ENCODE results near the gene BMP2K. TPM values are rescaled to one million over a fixed set of nuclear protein-coding genes. Genes with fewer than 3 reads are reported as not detected.
A peak's percentile ranks its signal among the peaks of the same experiment; 100 is the strongest.

The BMP2K gene
- total RNA-seq, 2 donors from 2014 or later, result 16.9 to 25.0 TPM

DNA sequence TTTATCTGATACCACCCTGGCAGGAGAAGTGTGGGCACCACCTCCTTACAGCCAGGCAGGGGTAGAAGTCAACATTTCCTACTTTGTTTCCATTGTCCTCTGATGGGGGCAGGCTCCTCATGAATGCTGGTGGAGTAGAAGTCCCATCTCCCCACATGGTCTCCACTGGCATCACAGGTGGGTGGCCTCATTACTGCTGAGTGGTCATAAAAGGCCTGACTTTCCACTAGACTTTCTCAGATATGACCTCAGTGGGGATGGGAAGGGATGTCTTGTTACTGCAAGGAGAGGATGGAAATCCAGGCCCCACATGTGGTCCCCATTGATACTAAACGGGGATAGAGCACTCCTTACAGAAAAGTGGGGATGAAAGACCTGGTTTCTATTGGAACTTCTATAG, 18.6 kb upstream of the BMP2K start:
- Mint-ChIP-seq H3K9me3 (no peaks in the 10 kb centered on the region), H3K27ac (no peak overlapping the region), H3K36me3 (no peaks in the 10 kb centered on the region)
- ATAC-seq (no peak), DNase-seq (ENCODE audit: low spot score in 2 of 2) (no peak)

DNA sequence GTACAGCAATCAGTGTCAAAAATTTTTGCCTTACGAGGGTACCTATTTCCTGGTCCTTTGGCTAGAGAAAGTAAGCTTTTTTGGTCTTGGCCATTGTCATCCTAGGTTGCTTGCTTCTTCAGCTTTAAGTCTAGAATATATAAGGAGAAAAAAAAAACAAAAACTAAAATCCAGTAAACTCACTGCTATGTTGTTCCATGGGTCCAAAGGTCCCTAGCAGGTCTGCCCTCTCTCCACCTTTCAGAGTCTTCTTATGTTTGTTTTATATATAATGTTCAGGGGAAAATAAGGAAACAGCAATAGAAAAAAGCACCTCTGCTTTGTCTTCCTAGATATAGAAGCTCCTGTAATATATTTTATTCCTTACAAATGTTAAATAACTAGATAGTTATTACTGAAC, 18.1 kb upstream of the BMP2K start:
- no peak for DNase-seq (ENCODE audit: low spot score in 2 of 2)
- Mint-ChIP-seq H3K27ac (no peak overlapping the region), H3K9me3 (no peaks in the 10 kb centered on the region), H3K36me3 (no peaks in the 10 kb centered on the region)
- no peak for ATAC-seq

DNA sequence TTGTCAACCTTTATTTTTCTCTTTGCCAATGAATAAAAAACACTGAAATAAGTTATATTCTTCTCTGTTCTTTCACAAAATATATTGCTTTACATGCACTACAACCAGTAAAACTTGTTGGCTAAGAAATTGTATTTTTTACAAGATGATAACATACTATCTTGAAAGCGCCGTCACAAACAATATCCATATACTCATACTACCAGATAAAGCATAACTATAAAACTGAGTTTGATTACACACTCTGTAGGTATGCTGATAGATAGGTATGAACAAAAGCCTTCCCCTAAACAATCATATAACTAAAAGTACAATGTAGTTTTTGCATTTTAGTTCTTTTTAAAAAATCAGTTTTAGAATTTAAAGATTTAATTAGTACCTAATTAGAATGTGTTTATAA, 13.6 kb upstream of the BMP2K start:
- ATAC-seq (no peak), DNase-seq (ENCODE audit: low spot score in 2 of 2) (no peak)
- Mint-ChIP-seq H3K27ac (no peak overlapping the region), H3K36me3 (no peaks in the 10 kb centered on the region), H3K9me3 (no peaks in the 10 kb centered on the region)

DNA sequence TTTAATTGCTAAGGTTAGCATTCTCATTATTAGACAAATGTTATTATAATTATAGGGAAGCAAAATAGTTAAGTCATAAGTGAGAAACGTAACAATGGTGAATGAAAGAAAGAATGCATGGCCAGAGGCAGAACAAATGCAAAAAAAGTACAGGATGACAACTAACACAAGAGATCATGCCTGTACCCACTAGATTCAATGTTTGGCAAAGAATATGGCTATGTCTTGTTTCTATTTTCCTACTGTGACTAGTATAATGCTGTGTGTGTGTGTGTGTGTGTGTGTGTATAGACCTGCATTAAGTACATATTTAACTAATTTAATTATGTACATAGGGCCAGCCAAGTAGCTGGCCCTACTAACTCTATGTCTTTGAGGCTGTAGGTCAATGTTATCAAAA, 12.9 kb upstream of the BMP2K start:
- no peak for ATAC-seq
- no peaks in the 10 kb centered on the region for H3K36me3 Mint-ChIP-seq
- H3K27ac Mint-ChIP-seq, result no peak overlapping the region
- no peak for DNase-seq (ENCODE audit: low spot score in 2 of 2)
- no peaks in the 10 kb centered on the region for H3K9me3 Mint-ChIP-seq

DNA sequence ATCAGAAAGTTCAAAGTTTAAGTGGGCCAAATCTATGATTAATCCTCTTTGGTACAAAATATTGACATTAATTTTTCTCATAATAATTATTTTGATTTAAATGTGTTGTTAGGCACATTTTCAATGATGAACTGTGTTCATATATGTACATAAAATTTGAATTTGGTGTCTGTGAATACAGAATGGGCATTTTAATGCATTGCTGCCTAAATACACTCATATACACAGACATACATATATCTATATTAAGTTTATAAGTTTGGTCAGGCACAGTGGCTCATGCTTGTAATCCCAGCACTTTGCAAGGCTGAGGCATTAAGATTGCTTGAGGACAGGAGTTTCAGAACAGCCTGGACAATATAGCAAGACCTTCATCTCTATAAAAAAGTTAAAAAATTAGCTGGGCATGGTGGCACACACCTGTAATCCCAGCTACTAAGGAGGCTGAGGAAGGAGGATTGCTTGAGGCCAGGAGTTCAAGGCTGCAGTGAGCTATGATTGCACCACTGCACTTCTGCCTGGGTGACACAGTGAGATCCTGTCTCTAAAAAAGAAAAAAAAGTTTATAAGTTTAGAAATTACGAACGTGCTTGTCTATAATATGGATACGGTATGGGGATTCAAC, 12.3 kb upstream of the BMP2K start:
- no peaks in the 10 kb centered on the region for H3K36me3 Mint-ChIP-seq
- DNase-seq (ENCODE audit: low spot score in 2 of 2) (no peak), ATAC-seq (no peak)
- no peak overlapping the region for H3K27ac Mint-ChIP-seq
- no peaks in the 10 kb centered on the region for H3K9me3 Mint-ChIP-seq

DNA sequence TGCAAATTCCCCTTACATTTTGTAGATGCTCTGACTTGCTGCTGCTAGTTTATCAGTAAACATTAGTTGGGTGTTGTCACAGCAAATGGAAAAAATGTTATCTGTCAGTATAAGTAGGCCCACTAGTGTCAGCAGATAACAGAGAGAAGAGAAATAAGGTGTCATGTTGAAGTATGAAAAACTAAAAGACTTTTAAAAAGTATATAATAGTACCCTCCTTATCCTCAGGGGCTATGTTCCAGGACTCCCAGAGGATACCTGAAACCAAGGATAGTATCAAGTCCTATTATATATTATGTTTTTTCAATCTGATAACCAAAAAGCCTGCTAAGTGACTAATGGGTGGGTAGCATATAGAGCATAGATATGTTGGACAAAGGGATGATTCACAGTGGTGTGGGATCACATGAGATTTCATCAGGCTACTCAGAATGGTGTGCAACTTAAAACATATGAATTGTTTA, 11.6 kb upstream of the BMP2K start:
- no peaks in the 10 kb centered on the region for H3K9me3 Mint-ChIP-seq
- H3K27ac Mint-ChIP-seq, result no peak overlapping the region
- ATAC-seq (no peak), DNase-seq (ENCODE audit: low spot score in 2 of 2) (no peak)
- H3K36me3 Mint-ChIP-seq, result no peaks in the 10 kb centered on the region

DNA sequence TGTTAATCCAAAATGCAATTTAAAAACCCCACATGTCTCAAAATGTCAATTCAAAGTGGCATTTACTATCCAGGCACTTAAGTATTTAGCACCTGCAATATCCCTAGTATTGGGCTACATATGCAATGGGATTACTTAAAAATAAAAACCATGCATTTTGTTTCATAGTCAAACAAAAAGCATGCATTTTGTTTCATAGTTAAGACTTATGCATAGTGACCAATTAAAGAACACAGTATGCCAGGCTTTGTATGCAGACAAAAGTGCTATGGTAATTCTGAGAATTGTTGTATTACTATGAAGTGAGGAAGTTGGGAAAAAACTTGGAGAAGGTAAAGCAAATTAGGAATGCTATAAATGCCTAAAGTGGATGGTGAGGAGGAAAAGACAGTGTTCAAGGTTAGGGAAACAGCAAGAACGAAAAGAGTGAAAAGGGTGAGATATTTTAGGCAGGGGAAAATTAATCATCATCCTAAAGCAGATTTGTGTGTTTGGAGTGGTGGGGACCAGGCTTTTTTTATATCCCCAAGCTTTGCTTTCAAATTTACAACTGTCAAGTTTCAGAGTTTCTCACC, 10.6 kb upstream of the BMP2K start:
- Mint-ChIP-seq H3K9me3 (no peaks in the 10 kb centered on the region), H3K36me3 (no peaks in the 10 kb centered on the region), H3K27ac (no peak overlapping the region)
- ATAC-seq (no peak), DNase-seq (ENCODE audit: low spot score in 2 of 2) (no peak)

DNA sequence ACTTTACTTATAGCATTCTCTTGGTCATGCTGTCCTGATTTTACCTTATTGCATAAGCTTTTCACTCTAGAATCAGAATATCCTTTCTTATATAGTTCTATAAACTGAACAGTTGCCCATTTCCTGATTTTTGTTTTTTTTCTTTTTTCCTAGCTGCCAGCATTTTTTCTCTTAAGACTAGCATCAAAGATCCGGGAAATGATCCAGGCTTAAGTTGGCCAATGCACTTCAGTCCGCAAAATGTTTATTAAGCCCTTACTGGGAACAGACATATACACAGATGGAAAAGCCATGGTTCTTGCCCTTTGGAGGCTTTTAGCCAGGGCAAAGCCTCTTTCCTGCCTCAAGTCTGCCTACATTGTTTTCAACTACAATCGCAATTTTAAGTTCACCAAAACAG, 10.1 kb upstream of the BMP2K start:
- Mint-ChIP-seq H3K36me3 (no peaks in the 10 kb centered on the region), H3K9me3 (no peaks in the 10 kb centered on the region), H3K27ac (no peak overlapping the region)
- ATAC-seq, result no peak
- DNase-seq (ENCODE audit: low spot score in 2 of 2), result no peak

DNA sequence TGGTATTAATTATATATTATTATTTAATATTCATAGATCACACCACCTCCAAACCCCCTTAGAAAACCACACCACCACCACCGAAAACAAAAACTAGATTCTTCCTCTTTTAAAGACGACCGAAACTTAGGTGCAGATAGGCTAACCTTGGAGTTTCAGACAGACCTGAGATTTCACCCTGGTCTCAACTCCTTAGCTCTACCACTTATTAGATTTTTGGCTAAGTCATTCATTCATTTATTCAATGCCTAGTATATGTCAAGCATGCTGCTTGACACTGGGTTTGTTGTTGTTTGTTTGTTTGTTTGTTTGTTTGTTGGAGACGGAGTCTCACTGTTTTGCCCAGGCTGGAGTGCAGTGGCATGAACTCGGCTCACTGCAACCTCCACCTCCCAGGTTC, 9.5 kb upstream of the BMP2K start:
- no peaks in the 10 kb centered on the region for H3K36me3 Mint-ChIP-seq
- ATAC-seq, result no peak
- DNase-seq (ENCODE audit: low spot score in 2 of 2), result no peak
- H3K9me3 Mint-ChIP-seq, result no peaks in the 10 kb centered on the region
- H3K27ac Mint-ChIP-seq, result no peak overlapping the region

DNA sequence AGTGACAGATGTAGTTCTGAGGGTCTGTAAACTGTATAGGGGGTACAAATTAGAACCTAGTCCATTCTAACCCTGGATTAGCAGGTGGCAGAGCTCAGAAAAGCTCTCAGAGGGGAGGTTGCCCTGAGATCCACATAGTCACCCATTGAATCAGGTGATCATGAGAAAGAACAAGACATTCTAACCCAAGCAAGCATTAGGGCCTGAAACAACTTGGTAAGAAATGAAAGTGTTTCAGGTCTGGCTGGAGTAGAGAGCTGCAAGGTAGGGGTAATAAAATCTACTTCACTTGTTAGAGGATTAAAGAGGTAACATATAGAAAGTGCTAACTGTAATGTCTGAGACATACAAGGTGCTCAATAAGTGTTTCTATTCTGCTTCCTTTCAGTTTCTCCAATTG, 8.8 kb upstream of the BMP2K start:
- H3K9me3 Mint-ChIP-seq, result no peaks in the 10 kb centered on the region
- H3K36me3 Mint-ChIP-seq, result no peaks in the 10 kb centered on the region
- DNase-seq (ENCODE audit: low spot score in 2 of 2) (no peak), ATAC-seq (peak in 1 of 2 donors; percentile 23)
- no peak overlapping the region for H3K27ac Mint-ChIP-seq

DNA sequence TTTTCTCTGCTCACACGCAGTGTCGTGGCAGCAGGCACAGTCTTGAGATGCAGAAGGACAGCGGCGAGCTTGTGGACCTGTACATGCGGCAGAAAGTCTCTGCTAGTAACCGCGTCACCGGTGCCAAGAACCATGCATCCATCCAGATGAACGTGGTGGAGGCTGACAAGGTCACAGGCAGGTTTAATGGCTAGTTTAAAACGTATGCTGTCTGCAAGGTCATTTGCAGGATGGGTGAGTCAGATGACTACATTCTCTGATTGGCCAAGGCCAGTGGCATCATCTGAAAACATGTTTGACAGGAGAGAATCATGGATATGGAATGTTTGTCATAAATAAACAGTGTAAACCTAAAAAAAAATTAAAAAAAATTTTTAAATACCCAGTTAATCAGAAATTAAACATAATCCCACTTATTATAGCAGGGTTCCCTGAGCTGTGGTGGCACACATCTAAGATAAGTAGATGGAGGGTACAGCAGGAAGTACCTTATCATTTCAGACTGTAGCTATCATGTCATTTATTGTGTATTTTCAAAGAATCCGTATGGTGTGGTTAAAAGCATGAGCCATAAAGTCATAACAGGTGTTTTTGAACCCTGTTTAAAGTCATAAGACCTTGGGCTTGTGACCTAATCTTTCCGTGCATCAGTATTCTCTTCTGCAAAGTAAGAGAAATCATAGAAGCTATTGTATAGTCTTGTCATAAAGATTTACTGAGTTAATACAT, 7.5 kb upstream of the BMP2K start:
- Mint-ChIP-seq H3K27ac (peak overlapping the region in 1 of 2 donors; percentile 92), H3K36me3 (no peaks in the 10 kb centered on the region), H3K9me3 (no peaks in the 10 kb centered on the region)
- ATAC-seq (peak; percentile 69 to 90), DNase-seq (ENCODE audit: low spot score in 2 of 2) (no peak)

DNA sequence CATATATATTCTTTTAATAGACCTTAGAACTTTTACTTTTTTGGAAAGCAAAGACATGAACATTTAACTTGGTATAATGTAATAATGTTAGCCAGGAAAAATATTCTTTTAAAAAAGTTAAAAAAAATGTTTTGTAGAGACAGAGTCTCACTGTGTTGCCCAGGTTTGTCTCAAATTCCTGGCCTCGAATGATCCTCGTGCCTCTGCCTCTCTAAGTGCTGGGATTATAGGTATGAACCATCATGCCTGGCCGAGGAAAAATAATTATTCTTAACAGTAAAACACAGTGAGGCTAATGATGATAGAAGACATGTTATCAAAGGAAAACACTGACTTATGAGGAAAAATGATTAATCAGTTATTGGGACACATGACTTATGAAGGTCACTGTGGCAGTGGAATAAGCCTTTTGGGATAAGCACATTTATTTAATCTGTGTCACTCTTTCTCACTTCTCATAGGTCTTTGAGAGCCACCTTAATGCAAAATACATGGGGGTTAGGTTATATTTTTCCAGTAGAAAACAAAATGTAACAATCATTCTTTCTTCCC, 6.0 kb upstream of the BMP2K start:
- H3K27ac Mint-ChIP-seq, result no peak overlapping the region
- ATAC-seq, result no peak

DNA sequence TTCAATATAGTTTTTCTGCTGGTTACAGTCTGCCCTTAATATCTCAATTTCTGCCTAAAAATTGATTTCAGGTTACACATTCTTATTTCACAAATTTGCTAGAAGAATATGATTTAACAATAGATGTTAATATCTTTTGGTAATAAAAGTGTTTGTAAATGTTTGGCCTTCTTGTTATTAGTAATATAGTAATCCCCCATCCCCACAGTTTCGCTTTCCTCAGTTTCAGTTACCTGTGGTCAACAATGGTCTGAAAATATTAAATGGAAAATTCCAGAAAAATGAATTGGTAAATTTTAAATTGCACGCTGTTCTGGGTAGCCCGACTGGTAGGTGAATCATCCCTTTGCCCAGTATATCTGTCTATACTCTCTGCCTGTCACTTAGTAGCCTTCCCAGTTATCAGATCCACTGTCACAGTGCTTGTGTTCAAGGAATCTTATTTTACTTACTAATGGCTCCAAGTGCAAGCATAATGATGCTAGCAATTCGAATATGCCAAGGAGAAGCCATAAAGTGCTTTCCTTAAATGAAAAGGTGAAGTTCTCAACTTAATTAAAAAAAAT, 3.5 kb upstream of the BMP2K start:
- H3K36me3 Mint-ChIP-seq, result peaks cover 0 to 16% of the 10 kb centered on the region in 2 donors

More for the DNA sequence above, 6.0 kb upstream of the BMP2K start:
- no peak for DNase-seq (ENCODE audit: low spot score in 2 of 2)
- no peaks in the 10 kb centered on the region for H3K9me3 Mint-ChIP-seq
- peaks cover 0 to under 1% of the 10 kb centered on the region in 2 donors for H3K36me3 Mint-ChIP-seq

DNA sequence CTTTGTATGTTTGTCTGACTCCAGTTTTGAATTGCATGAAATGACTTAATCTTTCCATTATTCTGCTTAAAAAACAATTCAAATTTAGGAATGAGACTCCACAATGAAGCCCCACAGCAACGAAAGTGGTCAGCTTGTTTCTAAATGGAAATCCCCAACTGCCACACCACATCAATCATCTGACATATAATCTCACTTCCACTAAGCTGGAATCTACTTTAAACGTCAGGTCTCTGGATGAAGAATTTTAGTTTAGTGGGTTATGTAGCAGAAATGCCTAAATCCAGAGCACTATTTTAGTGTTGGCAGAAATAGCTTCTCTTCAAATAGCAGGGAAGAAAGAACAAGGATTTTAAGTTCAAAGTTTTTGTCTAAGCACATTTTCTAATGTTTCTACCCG, 1.7 kb upstream of the BMP2K start:
- DNase-seq (ENCODE audit: low spot score in 2 of 2) (no peak), ATAC-seq (peak in 1 of 2 donors; percentile 4)
- Mint-ChIP-seq H3K9me3 (no peaks in the 10 kb centered on the region), H3K27ac (peak overlapping the region in 1 of 2 donors; percentile 95), H3K36me3 (peaks cover 0 to 16% of the 10 kb centered on the region in 2 donors)

More for the DNA sequence above, 3.5 kb upstream of the BMP2K start:
- ATAC-seq, result no peak
- DNase-seq (ENCODE audit: low spot score in 2 of 2), result no peak
- no peak overlapping the region for H3K27ac Mint-ChIP-seq
- H3K9me3 Mint-ChIP-seq, result no peaks in the 10 kb centered on the region

DNA sequence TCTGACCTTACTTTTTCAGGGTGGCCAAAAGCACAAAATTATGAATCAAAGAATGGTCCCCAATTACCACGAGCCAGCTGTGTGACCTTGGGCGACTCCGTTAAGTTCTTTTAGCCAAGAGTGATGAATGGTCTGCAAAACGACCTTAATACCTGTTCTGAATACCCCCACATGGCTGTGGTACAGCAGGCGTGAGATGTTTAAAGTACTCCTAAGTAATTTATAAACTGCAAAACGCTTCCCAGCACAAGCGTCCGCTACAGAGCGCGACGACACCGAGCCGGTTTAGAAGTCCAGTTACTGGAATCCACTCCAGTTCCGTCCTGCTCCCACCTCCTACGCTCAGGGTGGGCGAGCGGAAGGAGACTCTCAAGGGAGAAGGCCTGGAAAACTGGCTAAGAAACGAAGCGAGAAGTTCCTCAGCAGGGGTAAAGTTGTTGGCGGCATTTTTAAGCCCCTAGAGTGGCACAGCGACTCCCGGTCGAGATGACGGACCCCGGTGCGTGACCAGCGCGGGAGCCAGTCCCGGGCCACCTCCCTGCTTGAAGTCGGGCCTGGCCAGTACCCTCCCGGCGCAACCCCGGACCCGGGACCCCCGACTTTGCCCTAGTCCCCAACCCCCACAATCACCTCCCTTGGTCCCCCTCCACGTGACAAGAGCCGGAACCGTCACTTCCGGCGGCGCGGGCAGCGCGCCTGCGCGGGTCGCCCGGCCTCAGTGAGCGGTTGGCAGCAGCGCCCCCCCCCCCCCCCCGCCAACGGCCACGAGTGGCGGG, 659 bp upstream of the BMP2K start:
- H3K27ac Mint-ChIP-seq, result peak overlapping the region; percentile 95 to 97
- H3K36me3 Mint-ChIP-seq, result peaks cover 0 to 16% of the 10 kb centered on the region in 2 donors
- H3K9me3 Mint-ChIP-seq, result no peaks in the 10 kb centered on the region
- DNase-seq (ENCODE audit: low spot score in 2 of 2) (peak in 1 of 2 donors; percentile 84), ATAC-seq (peak; percentile 72 to 73)

DNA sequence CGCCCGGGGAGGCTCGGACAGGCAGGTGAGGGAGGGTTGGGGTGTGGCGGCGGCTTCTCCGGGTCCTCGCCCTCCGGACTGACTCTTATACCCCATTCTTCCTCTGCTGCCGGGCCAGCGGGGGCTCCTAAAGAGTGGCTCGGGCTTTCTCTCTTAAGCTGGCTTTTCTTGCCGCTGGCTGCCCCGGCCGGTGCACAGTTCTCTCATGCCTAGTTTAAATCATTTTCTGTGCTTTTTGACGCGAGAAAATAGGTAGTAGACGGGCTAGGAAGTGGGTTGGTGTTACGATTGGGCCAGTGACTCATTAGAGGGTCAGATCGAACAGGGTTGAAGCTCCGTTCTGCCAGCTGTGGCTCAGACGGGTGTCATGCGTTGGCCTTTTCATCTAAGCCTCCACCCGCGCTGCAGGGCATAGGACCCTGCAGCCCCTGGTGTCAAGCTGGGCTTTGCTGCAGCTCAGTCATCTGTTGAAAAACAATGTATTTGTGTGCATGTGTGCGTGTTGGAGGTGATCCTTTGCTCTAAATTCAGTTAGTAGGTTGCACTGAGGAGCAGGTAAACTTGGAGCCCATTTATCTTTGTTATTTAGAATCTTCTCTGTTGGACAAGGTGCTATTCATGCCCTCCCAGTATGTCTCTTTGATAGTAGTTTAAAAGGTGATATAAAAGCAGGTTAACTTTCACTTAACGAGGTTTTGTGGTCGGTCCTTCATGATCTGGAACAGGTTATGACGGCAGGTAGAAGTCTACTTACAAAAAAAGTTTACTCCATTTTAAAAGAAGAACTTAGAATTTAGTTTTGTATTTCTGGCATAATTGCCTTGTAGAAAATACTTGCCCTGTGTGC, 802 bp downstream of the BMP2K start:
- H3K36me3 Mint-ChIP-seq, result peaks cover 0 to 16% of the 10 kb centered on the region in 2 donors
- DNase-seq (ENCODE audit: low spot score in 2 of 2) (peak; percentile 46 to 72), ATAC-seq (peak; percentile 60 to 80)
- H3K9me3 Mint-ChIP-seq, result no peaks in the 10 kb centered on the region
- H3K27ac Mint-ChIP-seq, result peak overlapping the region; percentile 86 to 95

Data from activated naive CD4-positive, alpha-beta T cell treated with anti-CD3 and anti-CD28 coated beads, Interleukin-2, amount 50 U/mL, for 72 hours (primary cell).